ENCODE data around the gene PPCS. TPM values are rescaled to one million over a fixed set of nuclear protein-coding genes. Genes with fewer than 3 reads are reported as not detected.
A peak's percentile ranks its signal among the peaks of the same experiment; 100 is the strongest.

Gene PPCS
- total RNA-seq, 2 donors from 2014 or later, result 25.9 to 27.4 TPM

DNA sequence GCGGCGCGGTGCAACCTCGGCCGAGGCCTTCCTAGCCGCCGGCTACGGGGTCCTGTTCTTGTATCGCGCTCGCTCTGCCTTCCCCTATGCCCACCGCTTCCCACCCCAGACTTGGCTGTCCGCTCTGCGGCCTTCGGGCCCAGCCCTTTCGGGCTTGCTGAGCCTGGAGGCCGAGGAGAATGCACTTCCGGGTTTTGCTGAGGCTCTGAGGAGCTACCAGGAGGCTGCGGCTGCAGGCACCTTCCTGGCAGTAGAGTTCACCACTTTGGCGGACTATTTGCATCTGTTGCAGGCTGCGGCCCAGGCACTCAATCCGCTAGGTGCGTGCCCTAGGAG lies 379 bp downstream of the PPCS start:
- peak overlapping the region; percentile 62 to 99 for H3K4me3 ChIP-seq
- H3K9me3 ChIP-seq, result no peaks in the 10 kb centered on the region
- H3K4me1 ChIP-seq, result peaks cover 27% of the 10 kb centered on the region
- TF ChIP-seq, protein P1, sequence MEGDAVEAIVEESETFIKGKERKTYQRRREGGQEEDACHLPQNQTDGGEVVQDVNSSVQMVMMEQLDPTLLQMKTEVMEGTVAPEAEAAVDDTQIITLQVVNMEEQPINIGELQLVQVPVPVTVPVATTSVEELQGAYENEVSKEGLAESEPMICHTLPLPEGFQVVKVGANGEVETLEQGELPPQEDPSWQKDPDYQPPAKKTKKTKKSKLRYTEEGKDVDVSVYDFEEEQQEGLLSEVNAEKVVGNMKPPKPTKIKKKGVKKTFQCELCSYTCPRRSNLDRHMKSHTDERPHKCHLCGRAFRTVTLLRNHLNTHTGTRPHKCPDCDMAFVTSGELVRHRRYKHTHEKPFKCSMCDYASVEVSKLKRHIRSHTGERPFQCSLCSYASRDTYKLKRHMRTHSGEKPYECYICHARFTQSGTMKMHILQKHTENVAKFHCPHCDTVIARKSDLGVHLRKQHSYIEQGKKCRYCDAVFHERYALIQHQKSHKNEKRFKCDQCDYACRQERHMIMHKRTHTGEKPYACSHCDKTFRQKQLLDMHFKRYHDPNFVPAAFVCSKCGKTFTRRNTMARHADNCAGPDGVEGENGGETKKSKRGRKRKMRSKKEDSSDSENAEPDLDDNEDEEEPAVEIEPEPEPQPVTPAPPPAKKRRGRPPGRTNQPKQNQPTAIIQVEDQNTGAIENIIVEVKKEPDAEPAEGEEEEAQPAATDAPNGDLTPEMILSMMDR (IDR thresholded peaks at IDR 0.05), result no peak
- no peak for TF ChIP-seq POLR2A (IDR thresholded peaks at IDR 0.05)
- no peaks in the 10 kb centered on the region for H3K27me3 ChIP-seq
- 0% methylated on average over 2 to 23 of the region's 23 CpGs for WGBS, 2 donors
- peak; percentile 61 to 72 (median 64) for DNase-seq
- peaks cover 0 to 3% of the 10 kb centered on the region in 2 donors for H3K36me3 ChIP-seq (replicated peaks in 1 of 2; ENCODE audit: insufficient read depth in 1 of 2, low read depth in 2 of 2)
- intact Hi-C loops (cut with DNase I), result no loop called here
- ATAC-seq, result peak; percentile 65
- H3K27ac ChIP-seq, result peak overlapping the region; percentile 86 to 96 (median 95)

DNA sequence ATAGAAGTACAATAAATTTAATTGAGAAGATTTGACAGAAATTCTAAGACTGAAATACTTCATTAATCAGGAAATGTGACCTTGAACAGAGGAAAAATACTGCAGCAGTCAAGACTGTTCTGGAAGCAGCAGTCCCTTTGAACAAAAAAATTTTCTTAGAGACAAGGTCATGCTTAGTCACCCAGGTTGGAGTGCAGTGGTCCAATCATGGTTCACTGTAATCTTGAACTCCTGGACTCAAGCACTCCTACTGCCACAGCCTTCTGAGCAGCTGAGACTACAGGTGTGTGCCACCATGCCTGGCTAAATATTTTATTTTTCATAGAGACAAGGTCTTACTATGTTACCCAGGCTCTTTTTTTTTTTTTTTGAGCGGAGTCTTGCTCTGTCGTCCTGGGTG lies 4.9 kb downstream of the PPCS start:
- Histone ChIP-seq H3K27me3 (no peaks in the 10 kb centered on the region), H3K4me3 (no peak overlapping the region), H3K4me1 (peaks cover 40% of the 10 kb centered on the region), H3K9me3 (no peaks in the 10 kb centered on the region), H3K36me3 (replicated peaks in 1 of 2; ENCODE audit: insufficient read depth in 1 of 2, low read depth in 2 of 2) (peaks cover 0 to 3% of the 10 kb centered on the region in 2 donors), H3K27ac (no peak overlapping the region)
- DNase-seq (peak in 1 of 4 donors; percentile 19), ATAC-seq (no peak)
- TF ChIP-seq POLR2A (IDR thresholded peaks at IDR 0.05), result no peak
- TF ChIP-seq, protein P1 (IDR thresholded peaks at IDR 0.05), result no peak
- 51 to 64% methylated on average over 2 of the region's 2 CpGs for WGBS, 2 donors
- intact Hi-C loops (cut with DNase I), result no loop called here

DNA sequence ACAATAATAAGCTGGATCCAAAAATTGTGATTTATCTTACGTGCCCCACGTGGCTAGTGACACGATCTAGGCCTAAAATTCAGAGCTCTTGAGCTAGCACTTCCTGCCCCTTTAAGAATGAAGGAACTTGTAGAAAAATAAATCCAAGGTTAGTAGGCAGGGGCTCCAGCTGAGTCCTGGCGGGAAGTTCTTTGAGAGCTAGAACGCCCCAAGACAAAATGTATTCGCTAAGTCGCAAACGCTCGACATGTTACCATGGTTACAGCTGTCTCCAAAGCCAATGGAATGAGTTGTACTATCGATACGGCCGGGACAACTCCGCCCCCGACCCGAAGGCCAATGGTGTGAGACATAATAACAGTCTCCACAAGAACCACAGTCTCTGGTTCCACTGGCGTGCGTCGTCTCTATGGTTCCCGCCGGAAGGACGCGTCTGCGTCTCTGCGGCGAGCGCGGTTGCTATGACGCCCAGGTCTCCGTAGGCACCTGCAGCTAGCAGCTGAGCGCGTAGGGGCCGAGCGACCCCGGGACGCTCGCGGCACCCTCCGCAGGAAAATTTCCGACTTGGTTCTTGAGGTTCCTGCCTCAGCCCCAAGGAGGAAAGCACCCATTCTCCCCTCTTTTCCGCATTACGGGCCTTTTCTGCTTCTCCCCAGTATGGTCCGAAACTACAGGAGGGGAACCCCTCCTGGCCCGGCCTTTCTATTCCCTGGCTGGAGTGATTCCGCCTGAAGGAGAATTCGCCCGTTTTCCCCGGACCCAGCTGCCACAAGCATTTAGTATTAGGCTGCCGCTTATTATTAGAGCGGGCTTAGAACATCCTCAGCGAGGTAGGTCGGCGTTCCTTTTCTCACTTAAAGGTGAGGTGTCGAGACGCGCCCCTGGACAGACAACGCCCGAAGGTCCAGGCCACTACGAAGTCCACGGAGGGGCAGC lies 6.8 kb downstream of the PPCS start, which contains the start of gene CCDC30:
TSS of gene CCDC30 (plus strand) at position 459 of the 936 bp plus-strand sequence. CDS start 17,266 bp downstream, outside the sequence.
- peak within 1 kb of the TSS in 1 of 2 donors; percentile 73 for H3K4me3 ChIP-seq
- H3K27ac ChIP-seq, result peak within 1 kb of the TSS in 3 of 4 donors; percentile 22 to 83 (median 81)
- peak; percentile 17 to 68 (median 68) for TF ChIP-seq POLR2A (IDR thresholded peaks at IDR 0.05)
- TF ChIP-seq, protein P1 (IDR thresholded peaks at IDR 0.05), result no peak
- peaks cover 0 to 3% of the 10 kb centered on the region in 2 donors for H3K36me3 ChIP-seq (replicated peaks in 1 of 2; ENCODE audit: insufficient read depth in 1 of 2, low read depth in 2 of 2)
- peak; percentile 100 for ATAC-seq
- 1% methylated on average over 35 to 59 of the region's 59 CpGs for WGBS, 2 donors
- intact Hi-C loops (cut with DNase I), result no loop called here
- no peaks in the 10 kb centered on the region for H3K9me3 ChIP-seq
- no peaks in the 10 kb centered on the region for H3K27me3 ChIP-seq
- H3K4me1 ChIP-seq, result peaks cover 28% of the 10 kb centered on the region
- DNase-seq, result peak; percentile 98 to 99 (median 98)

DNA sequence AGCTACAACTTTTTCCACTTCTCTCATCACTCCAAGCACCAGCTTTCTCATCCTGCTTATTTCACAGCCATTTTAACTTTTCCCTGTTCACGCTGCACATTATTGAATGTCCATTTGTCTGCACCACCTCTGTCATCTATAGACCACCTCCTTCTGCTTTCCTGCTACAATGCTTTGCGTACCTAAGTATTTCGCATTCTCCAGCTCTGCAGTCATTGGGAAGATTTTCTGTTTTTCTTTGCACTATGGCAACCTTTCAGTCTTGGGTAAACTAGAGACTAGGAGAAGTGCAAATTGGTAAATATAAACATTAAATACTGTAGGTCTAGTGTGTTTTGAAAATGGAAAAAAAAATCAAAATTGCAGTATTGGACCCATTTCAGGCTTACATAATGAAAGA lies 7.6 kb downstream of the PPCS start:
- DNase-seq (no peak), ATAC-seq (no peak)
- Histone ChIP-seq H3K27me3 (no peaks in the 10 kb centered on the region), H3K4me3 (peak overlapping the region in 1 of 2 donors; percentile 73), H3K9me3 (no peaks in the 10 kb centered on the region), H3K4me1 (peaks cover 23% of the 10 kb centered on the region), H3K27ac (peak overlapping the region in 3 of 4 donors; percentile 22 to 83 (median 81)), H3K36me3 (replicated peaks in 1 of 2; ENCODE audit: insufficient read depth in 1 of 2, low read depth in 2 of 2) (peaks cover 0 to 3% of the 10 kb centered on the region in 2 donors)
- WGBS, 2 donors, result 24 to 31% methylated on average over 3 of the region's 3 CpGs
- intact Hi-C loops (cut with DNase I), result no loop called here
- TF ChIP-seq, protein P1 (IDR thresholded peaks at IDR 0.05), result no peak
- no peak for TF ChIP-seq POLR2A (IDR thresholded peaks at IDR 0.05)
